Measurements from ENCODE around the gene PPP2R2B.
"Not testable (repeated sequence)": the region's sequence is repeated elsewhere in the genome, so short reads cannot be mapped to it uniquely, and the experiment has no call there.

PPP2R2B gene

DNA sequence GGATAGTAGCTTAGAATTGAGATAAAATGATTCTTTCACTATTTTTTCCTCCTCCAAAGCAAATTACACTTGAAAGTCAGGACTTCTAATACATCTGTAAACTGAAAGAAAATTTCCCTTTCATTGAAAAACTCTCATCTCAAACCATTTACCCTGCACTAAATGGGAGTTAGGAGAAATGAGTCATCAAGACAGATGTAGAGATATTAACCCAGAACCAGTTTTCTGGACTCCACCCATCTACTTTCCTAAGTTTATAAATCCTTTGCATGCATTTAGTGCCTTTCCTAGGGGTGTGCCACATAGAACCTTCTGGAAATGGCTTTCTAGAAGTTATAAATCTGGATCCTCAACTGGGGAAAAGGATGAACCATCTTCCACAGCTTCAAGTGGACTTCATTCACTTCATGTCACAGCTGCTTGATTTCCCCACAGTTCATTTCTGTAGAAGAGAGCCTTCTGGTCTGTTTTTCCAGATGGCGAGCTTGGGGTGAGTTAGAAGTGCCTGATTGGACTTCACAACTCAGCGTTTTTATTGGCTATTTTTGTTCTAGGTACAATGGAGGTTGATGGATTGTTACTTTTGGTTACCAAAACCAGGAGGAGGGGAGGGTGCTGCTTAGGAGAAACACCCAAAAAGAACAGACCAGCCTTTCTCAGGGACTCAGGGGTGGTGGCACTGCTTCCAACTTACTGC is 290.1 kb downstream of the PPP2R2B start:
- Mint-ChIP-seq H3K9me3 (no peaks in the 10 kb centered on the region), H3K4me1 (ENCODE audit: low read depth) (no peaks in the 10 kb centered on the region), H3K27ac (no peak overlapping the region), H3K4me3 (no peak overlapping the region), H3K27me3 (ENCODE audit: low read depth) (peaks cover 6% of the 10 kb centered on the region), H3K36me3 (ENCODE audit: low read depth) (no peaks in the 10 kb centered on the region)

DNA sequence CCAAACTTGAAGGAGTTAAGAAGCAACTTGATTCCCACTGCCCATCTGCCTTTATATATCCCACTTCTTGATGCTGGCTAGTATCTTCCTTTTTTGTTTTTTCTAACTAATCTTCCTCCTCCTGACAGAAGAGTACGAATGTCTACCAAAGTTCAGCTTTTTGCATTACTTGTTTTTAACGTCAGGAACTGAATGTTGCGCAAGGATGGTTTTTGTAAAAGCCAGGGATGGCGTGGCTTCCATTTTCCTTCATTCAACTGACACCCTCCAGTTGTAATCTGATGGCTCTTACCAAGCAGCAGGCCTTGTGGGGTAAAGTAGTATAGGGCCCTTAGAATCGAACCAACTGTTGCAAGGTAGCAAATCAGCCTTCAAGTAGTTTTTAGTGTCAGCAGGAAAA is 291.8 kb downstream of the PPP2R2B start:
- H3K36me3 Mint-ChIP-seq (ENCODE audit: low read depth) = no peaks in the 10 kb centered on the region
- H3K4me3 Mint-ChIP-seq = no peak overlapping the region
- peaks cover 6% of the 10 kb centered on the region for H3K27me3 Mint-ChIP-seq (ENCODE audit: low read depth)
- H3K27ac Mint-ChIP-seq = no peak overlapping the region
- H3K4me1 Mint-ChIP-seq (ENCODE audit: low read depth) = no peaks in the 10 kb centered on the region
- no peaks in the 10 kb centered on the region for H3K9me3 Mint-ChIP-seq

DNA sequence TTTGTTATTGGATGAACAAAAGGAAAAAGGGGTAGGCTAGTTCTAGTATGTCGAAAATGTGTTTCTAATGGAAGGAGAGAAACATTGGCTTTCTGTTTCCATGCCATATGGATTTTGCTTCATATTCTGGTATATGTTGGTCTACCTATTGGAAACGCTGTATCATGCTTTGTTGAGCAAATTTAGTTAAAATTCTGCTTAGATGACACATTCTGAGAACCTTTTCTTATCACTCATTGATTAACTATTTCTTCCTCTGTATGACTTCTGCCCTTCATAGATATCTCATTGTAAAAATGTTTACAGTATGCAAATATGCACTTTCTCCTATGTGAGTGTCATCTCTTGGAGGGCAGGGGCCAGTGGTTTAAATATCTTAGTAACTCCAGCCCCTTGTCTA is 293.8 kb downstream of the PPP2R2B start:
- H3K27me3 Mint-ChIP-seq (ENCODE audit: low read depth) = peaks cover 6% of the 10 kb centered on the region
- H3K4me3 Mint-ChIP-seq = no peak overlapping the region
- no peaks in the 10 kb centered on the region for H3K36me3 Mint-ChIP-seq (ENCODE audit: low read depth)
- H3K4me1 Mint-ChIP-seq (ENCODE audit: low read depth) = no peaks in the 10 kb centered on the region
- H3K27ac Mint-ChIP-seq = no peak overlapping the region
- H3K9me3 Mint-ChIP-seq = no peaks in the 10 kb centered on the region

DNA sequence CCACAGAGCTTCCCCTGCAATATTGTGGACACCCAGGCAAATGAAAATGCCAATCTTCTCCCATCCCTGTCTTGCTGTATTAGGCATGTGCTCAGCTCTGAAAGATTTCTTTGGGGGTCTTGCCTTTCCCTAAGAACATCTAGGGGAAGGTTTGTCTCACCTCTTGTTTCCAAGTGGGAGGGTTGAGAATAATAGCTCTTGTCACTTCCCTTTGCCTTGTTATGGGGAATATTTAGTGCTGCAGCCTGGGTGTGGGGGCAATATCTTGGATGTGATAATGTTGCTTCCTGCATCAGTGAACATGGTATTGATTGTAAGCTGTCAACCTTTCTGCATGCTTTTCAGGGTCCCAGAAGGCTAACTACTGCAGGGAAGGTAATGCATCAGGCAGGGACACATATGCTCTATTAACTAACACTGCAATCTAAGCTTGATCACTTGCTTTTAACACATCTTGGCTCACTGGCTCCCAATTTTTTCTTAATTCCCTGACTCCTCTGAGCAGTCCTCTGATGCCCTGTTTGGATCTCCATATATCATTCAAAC is 296.4 kb downstream of the PPP2R2B start:
- H3K9me3 Mint-ChIP-seq = no peaks in the 10 kb centered on the region
- H3K4me1 Mint-ChIP-seq (ENCODE audit: low read depth) = no peaks in the 10 kb centered on the region
- no peak overlapping the region for H3K4me3 Mint-ChIP-seq
- peaks cover 6% of the 10 kb centered on the region for H3K27me3 Mint-ChIP-seq (ENCODE audit: low read depth)
- no peaks in the 10 kb centered on the region for H3K36me3 Mint-ChIP-seq (ENCODE audit: low read depth)
- H3K27ac Mint-ChIP-seq = no peak overlapping the region

DNA sequence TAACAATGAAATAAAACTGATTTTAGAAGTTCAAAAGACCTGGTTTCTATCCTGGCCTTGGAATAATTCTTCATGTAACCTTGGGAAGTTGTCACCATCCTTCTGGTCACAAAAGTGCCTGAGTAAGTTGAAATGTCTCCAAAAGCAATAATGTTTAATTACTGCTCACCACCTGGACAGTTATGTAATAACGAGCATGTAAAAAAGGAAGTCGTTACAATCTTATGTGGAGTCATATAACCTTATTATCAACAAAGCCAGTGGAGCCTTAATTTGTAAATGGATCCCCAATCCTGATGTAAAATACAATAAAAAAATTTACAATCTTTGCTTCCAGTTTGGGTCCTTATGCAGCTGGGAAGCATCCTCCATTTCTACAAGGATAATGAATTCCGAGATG is 298.3 kb downstream of the PPP2R2B start:
- Mint-ChIP-seq H3K27ac (no peak overlapping the region), H3K27me3 (ENCODE audit: low read depth) (peaks cover 6% of the 10 kb centered on the region), H3K36me3 (ENCODE audit: low read depth) (no peaks in the 10 kb centered on the region), H3K4me1 (ENCODE audit: low read depth) (no peaks in the 10 kb centered on the region), H3K4me3 (no peak overlapping the region), H3K9me3 (no peaks in the 10 kb centered on the region)

DNA sequence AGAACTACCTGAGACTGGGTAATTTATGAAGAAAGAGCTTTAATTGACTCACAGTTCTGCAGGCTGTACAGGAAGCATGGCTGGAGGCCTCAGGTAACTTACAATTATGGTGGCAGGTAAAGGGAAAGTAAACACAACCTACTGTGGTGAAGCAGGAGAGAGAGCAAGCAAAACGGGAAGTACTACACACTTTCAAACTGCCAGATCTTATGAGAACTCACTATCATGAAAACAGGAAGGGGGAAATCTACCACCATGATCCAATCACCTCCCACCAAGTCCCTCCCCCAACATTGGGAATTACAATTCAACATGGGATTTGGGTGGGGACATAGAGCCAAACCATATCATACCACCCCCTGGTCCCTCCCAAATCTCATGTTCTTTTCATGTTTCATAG is 303.8 kb downstream of the PPP2R2B start:
- H3K9me3 Mint-ChIP-seq = no peaks in the 10 kb centered on the region
- peaks cover 10% of the 10 kb centered on the region for H3K27me3 Mint-ChIP-seq (ENCODE audit: low read depth)
- no peaks in the 10 kb centered on the region for H3K36me3 Mint-ChIP-seq (ENCODE audit: low read depth)
- no peak overlapping the region for H3K4me3 Mint-ChIP-seq
- no peaks in the 10 kb centered on the region for H3K4me1 Mint-ChIP-seq (ENCODE audit: low read depth)
- no peak overlapping the region for H3K27ac Mint-ChIP-seq

DNA sequence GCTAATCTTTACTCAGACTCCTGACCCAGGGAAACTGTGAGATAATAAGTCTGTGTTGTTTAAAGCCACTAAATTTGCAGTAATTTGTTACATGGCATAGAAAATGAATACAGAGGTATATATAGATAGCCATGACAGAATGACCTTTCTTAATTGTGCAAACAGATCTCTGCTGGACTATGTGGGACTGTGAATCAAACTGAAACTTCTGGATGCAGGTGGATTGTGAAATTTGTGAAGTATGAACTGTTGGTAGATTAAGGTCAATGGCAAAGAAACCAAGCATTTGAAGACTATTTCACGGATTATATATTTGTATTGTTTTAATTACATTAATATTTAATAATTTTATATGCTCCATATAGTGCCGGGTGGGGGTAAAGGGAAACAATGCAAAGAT is 310.4 kb downstream of the PPP2R2B start:
- Mint-ChIP-seq H3K9me3 (no peaks in the 10 kb centered on the region), H3K4me1 (ENCODE audit: low read depth) (peaks cover 2% of the 10 kb centered on the region), H3K36me3 (ENCODE audit: low read depth) (no peaks in the 10 kb centered on the region), H3K4me3 (no peak overlapping the region), H3K27ac (no peak overlapping the region), H3K27me3 (ENCODE audit: low read depth) (peaks cover 21% of the 10 kb centered on the region)

DNA sequence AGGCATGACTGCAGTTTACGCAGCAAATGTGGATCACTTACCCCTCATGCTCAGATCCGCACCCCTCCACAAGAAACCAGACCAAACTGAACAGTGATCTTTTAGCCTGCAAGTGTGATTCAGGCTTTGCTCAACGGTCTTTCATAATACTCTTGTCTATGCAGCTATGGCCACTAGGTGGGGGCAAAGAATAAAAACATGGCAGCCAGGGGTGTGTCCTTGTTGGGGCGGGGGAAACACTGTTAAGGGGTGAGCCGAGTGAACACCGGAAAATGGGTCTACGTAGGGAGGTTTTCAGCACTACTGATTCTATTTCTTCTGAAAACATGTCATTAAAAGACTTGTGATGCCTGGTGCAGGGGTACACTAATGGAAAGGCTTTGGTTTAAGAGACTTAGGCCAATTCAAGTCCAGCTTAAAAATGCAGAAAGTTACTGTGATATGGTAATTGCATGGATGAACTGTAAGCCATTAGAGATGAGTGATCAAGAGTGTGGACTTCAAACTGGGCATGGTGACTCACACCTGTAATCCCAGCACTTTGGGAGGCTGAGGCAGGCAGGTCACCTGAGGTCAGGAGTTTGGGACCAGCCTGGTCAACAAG is 312.7 kb downstream of the PPP2R2B start:
- H3K9me3 Mint-ChIP-seq = no peaks in the 10 kb centered on the region
- no peak overlapping the region for H3K27ac Mint-ChIP-seq
- H3K4me3 Mint-ChIP-seq = no peak overlapping the region
- H3K36me3 Mint-ChIP-seq (ENCODE audit: low read depth) = no peaks in the 10 kb centered on the region
- peaks cover 14% of the 10 kb centered on the region for H3K27me3 Mint-ChIP-seq (ENCODE audit: low read depth)
- H3K4me1 Mint-ChIP-seq (ENCODE audit: low read depth) = peaks cover 2% of the 10 kb centered on the region

DNA sequence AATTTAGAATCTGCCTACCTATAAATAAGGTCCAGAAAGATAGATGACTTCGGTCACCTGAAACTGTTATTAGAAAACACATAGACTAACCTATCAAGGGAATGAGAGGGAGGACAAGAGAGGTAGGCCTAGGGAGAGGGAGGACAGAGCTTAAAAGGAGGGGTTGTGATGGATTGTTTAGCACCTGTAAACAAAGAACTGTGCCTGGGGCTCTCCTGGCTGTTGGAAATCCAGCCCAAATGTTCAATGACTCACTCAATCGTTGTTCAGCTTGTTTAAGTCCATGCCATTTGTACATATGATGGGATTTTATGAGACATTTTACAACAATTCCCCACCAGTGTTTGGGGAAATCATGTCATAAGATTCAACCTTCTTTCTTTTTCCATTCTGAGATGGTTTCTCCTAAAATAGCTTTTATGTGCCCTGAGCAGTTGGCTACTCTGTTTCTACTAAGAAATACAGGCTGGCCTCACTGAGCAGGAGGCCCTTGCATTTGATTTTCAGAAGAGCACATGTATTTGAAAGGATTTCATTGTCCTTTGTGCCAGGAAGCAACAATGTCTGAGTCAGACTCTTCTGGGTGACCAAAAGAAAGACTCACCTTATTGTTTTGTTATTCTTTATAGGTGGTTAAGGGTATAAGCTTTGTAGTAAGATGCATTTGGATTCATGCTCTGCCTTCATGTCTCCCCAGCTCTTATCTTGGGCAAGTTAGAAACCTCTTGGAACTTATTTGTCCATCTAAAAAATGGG is 314.4 kb downstream of the PPP2R2B start:
- Mint-ChIP-seq H3K36me3 (ENCODE audit: low read depth) (no peaks in the 10 kb centered on the region), H3K4me1 (ENCODE audit: low read depth) (peaks cover 2% of the 10 kb centered on the region), H3K4me3 (no peak overlapping the region), H3K27me3 (ENCODE audit: low read depth) (peaks cover 11% of the 10 kb centered on the region), H3K9me3 (no peaks in the 10 kb centered on the region), H3K27ac (no peak overlapping the region)

DNA sequence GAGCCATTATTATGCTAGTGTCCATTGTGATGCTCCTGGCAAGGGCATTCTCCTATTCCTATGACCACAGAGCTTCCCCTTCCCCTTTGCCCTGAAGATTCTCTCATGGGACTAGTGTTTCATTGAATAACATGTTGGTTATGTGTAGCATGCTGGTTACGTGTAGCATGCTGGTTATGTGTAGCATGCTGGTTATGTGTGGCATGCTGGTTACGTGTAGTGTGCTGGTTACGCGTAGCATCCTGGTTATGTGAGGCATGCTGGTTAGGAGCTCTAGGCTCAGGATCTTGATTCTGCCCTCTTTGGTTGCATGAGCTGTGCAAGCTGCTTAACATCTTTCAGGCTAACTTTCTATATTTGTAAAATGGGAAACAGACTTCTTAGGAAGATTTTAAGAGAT is 316.1 kb downstream of the PPP2R2B start:
- Mint-ChIP-seq H3K4me1 (ENCODE audit: low read depth) (peaks cover 2% of the 10 kb centered on the region), H3K27ac (no peak overlapping the region), H3K9me3 (no peaks in the 10 kb centered on the region), H3K27me3 (ENCODE audit: low read depth) (peaks cover 14% of the 10 kb centered on the region), H3K4me3 (no peak overlapping the region), H3K36me3 (ENCODE audit: low read depth) (no peaks in the 10 kb centered on the region)

DNA sequence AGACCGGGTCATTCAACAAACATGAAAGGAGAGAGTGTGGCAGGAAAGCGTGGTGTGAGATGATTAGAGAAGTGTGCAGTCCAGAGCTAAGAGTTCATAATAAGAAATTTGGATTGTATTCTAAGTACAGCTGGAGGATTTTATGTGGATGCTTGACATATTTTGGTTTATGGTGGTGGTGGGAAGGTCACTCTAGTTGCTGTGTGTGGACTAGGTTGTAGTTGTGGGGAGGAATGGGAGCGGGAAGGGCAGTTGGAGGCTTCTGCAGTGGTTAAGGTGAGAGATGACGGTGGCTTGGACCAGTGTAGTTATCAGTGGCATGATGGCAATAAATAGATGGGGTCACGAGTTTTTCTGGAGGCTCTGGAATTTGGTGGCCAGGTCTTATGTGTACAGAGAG is 316.8 kb downstream of the PPP2R2B start:
- H3K27ac Mint-ChIP-seq = no peak overlapping the region
- H3K27me3 Mint-ChIP-seq (ENCODE audit: low read depth) = peaks cover 15% of the 10 kb centered on the region
- no peak overlapping the region for H3K4me3 Mint-ChIP-seq
- peaks cover 2% of the 10 kb centered on the region for H3K4me1 Mint-ChIP-seq (ENCODE audit: low read depth)
- no peaks in the 10 kb centered on the region for H3K36me3 Mint-ChIP-seq (ENCODE audit: low read depth)
- H3K9me3 Mint-ChIP-seq = no peaks in the 10 kb centered on the region

DNA sequence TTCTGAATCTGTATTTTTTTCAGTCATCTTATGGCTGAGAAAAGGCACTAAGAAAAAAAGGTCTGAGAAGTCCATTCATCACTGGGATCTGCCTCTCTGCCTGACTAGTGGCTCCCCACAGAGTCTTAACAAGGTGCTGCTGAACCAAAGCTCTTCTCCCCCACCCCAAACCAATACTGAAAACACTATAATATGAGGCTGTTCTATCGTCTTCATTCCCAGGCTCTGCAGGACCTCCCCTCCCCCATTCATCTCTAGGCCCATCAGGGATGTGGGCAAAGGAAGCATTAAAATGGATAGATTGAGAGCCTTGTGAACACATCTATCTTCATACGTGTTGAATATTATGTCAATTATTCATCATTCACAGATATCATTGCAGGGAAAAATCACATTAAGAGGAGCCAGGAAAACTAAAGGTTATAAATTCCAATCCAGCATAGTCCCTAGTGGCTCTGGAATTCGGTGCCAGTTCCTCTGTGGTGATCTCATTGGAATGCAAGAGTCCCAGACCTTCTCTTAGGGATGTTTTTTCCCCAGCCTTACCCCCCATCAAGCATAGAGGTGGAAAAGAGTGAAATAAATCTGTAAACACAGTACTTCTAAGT is 318.2 kb downstream of the PPP2R2B start:
- peaks cover 11% of the 10 kb centered on the region for H3K27me3 Mint-ChIP-seq (ENCODE audit: low read depth)
- H3K4me3 Mint-ChIP-seq = no peak overlapping the region
- H3K9me3 Mint-ChIP-seq = no peaks in the 10 kb centered on the region
- no peak overlapping the region for H3K27ac Mint-ChIP-seq
- H3K4me1 Mint-ChIP-seq (ENCODE audit: low read depth) = no peaks in the 10 kb centered on the region
- H3K36me3 Mint-ChIP-seq (ENCODE audit: low read depth) = no peaks in the 10 kb centered on the region

DNA sequence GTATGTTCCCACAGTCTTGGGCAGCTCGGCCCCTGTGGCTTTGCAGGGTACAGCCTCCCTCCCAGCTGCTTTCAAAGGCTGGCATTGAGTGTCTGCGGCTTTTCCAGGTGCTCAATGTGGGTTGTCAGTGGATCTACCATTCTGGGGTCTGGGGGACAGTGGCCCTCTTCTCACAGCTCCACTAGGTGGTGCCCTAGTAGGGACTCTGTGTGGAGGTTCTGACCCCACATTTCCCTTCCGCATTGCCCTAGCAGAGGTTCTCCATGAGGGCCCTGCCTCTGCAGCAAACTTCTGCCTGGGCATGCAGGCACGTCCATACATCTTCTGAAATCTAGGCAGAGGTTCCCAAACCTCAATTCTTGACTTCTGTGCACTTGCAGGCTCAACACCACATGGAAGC is 321.7 kb downstream of the PPP2R2B start:
- not testable (repeated sequence) for H3K27ac Mint-ChIP-seq; H3K9me3 Mint-ChIP-seq; H3K4me1 Mint-ChIP-seq (ENCODE audit: low read depth); H3K4me3 Mint-ChIP-seq; H3K36me3 Mint-ChIP-seq (ENCODE audit: low read depth)
- peaks cover 14% of the 10 kb centered on the region for H3K27me3 Mint-ChIP-seq (ENCODE audit: low read depth)

DNA sequence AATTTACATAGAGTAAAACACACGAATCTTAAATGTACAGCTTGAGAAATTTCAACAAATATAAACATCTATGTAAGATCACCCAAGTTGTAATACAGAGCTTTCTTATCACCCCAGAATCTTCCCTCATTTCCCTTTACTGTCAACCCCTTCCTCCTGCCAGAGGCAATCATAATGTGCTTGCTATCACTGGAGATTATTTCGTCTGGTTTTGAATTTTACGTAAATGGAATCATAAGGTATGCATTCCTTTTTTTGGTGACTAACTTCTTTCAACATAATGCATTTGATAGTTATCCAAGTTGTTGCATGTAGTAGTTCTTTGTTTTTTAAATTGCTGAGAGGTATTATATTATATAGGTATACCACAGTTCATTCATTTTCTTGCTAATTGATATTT is 325.1 kb downstream of the PPP2R2B start:
- Mint-ChIP-seq H3K4me3 (no peak overlapping the region), H3K4me1 (ENCODE audit: low read depth) (no peaks in the 10 kb centered on the region), H3K27ac (no peak overlapping the region), H3K36me3 (ENCODE audit: low read depth) (no peaks in the 10 kb centered on the region), H3K9me3 (no peaks in the 10 kb centered on the region), H3K27me3 (ENCODE audit: low read depth) (peaks cover 9% of the 10 kb centered on the region)
